HepG2 (cell line): ENCODE measurements around the gene FXYD4. TPM values are rescaled to one million over a fixed set of nuclear protein-coding genes. Genes with fewer than 3 reads are reported as not detected.

Experiments used
- ATF2 ChIP-seq: sonication (generic); formaldehyde crosslinking; IDR thresholded peaks from 2 replicates; pipeline ENCODE4 v1.4.0; 2020; ENCODE audit warnings: missing genetic modification reagents
- BRD4 ChIP-seq: sonication (generic); formaldehyde crosslinking; IDR thresholded peaks from 2 replicates; pipeline ENCODE4 v1.4.0; 2020; ENCODE audit warnings: missing genetic modification reagents
- CEBPB ChIP-seq: IDR thresholded peaks from 2 replicates; pipeline ENCODE4 v1.6.1; 2011; ENCODE audit warnings: low read depth, low read length, improper control_type of control experiment, borderline replicate concordance
- ETV5 ChIP-seq: IDR thresholded peaks from 2 replicates; pipeline ENCODE4 v1.6.1; 2018; ENCODE audit warnings: missing biosample characterization, missing genetic modification reagents, inconsistent platforms, borderline replicate concordance
- FOXA3 ChIP-seq: IDR thresholded peaks from 2 replicates; pipeline ENCODE4 v1.6.1; 2016; ENCODE audit warnings: missing genetic modification reagents, missing compliant biosample characterization
- KDM2A ChIP-seq: sonication (generic); formaldehyde crosslinking; IDR thresholded peaks from 2 replicates; pipeline ENCODE4 v1.4.0; 2020; ENCODE audit warnings: low read depth, missing genetic modification reagents, borderline replicate concordance
- MIXL1 ChIP-seq: IDR thresholded peaks from 2 replicates; pipeline ENCODE4 v1.6.1; 2016
- MXD1 ChIP-seq: sonication (generic); formaldehyde crosslinking; IDR thresholded peaks from 2 replicates; pipeline ENCODE4 v1.4.0; 2020; ENCODE audit warnings: mild to moderate bottlenecking, missing genetic modification reagents
- MXD4 ChIP-seq: IDR thresholded peaks from 2 replicates; pipeline ENCODE4 v1.6.1; 2016; ENCODE audit warnings: mild to moderate bottlenecking, missing biosample characterization, missing genetic modification reagents
- NCOR1 ChIP-seq: fragments of 200-600 bp; sonication (generic); IDR thresholded peaks from 2 replicates; pipeline ENCODE4 v1.7.0; 2017; ENCODE audit warnings: antibody characterized with exemption, low read length, borderline replicate concordance
- NFIC ChIP-seq: IDR thresholded peaks from 2 replicates; pipeline ENCODE4 v1.6.1; 2012; ENCODE audit warnings: mild to moderate bottlenecking, low read length, inconsistent platforms
- NR2F6 ChIP-seq, 2 experiments: IDR thresholded peaks; 2 replicates each; pipeline ENCODE4 v1.6.1; 2016; ENCODE audit warnings: antibody characterized with exemption in 1 of 2, mild to moderate bottlenecking in 1 of 2
- RARA ChIP-seq: IDR thresholded peaks from 2 replicates; pipeline ENCODE4 v1.6.1; 2016; ENCODE audit warnings: missing genetic modification reagents, missing compliant biosample characterization
- SSRP1 ChIP-seq: IDR thresholded peaks from 2 replicates; pipeline ENCODE4 v1.6.1; 2016; ENCODE audit warnings: control low read depth
- ZFY ChIP-seq: sonication (generic); formaldehyde crosslinking; IDR thresholded peaks from 2 replicates; pipeline ENCODE4 v1.4.0; 2020; ENCODE audit warnings: missing genetic modification reagents
- ZNF33B ChIP-seq: sonication (generic); formaldehyde crosslinking; IDR thresholded peaks from 2 replicates; pipeline ENCODE4 v1.5.1; 2020; ENCODE audit warnings: mild to moderate bottlenecking, missing genetic modification reagents
- ZNF800 ChIP-seq: sonication (generic); formaldehyde crosslinking; IDR thresholded peaks from 2 replicates; pipeline ENCODE4 v1.4.0; 2020; ENCODE audit warnings: missing genetic modification reagents
- polyA plus RNA-seq, 8 experiments: library from polyadenylated mRNA; depleted of rRNA in 3 of 8; stranded (reverse) in 7 of 8; unstranded in 1 of 8; fragments of >200 nt; fragmentation: Illumina TruSeq in 4 of 8; extraction: Trizol in 4 of 8; gene quantifications; 2 replicates each; pipeline versions ENCODE4 v1.2.1 to v1.2.3, GENCODE V29; 2011 to 2016; ENCODE audit warnings: low read depth in 4 of 8, missing spikeins in 1 of 8, mixed read lengths in 1 of 8; ENCODE audit not compliant: insufficient read depth in 1 of 8
- total RNA-seq, 5 experiments: library from RNA; depleted of rRNA; stranded (reverse); fragments of >200 nt; fragmentation: Illumina TruSeq; extraction: Trizol; gene quantifications; 2 replicates each; pipeline ENCODE4 v1.2.3, GENCODE V29; 2016; ENCODE audit warnings: low read depth in 1 of 5
- TF ChIP-seq, protein P1 (sequence below): sonication (generic); formaldehyde crosslinking; IDR thresholded peaks from 2 replicates; pipeline ENCODE4 v1.4.0; 2020; ENCODE audit warnings: missing genetic modification reagents
- TF ChIP-seq, protein P2 (sequence below): IDR thresholded peaks from 2 replicates; pipeline ENCODE4 v1.6.1; 2016; ENCODE audit warnings: low read depth, control low read depth

The FXYD4 gene
- total and polyA plus RNA-seq, 2 of the 13 experiments (the other 11 are each of a cell fraction or from before 2014, with no cell fraction given), result not detected

- TF ChIP-seq NFIC, result 0 out of 2 replicates have a peak, but pooled peaks have one; percentile 39
- peak; percentile 48; the same call in 1 of the 2 replicates for TF ChIP-seq RARA (CRISPR knock-in tag)
- no peak for TF ChIP-seq ZNF800 (CRISPR knock-in tag)
- TF ChIP-seq, protein P1, sequence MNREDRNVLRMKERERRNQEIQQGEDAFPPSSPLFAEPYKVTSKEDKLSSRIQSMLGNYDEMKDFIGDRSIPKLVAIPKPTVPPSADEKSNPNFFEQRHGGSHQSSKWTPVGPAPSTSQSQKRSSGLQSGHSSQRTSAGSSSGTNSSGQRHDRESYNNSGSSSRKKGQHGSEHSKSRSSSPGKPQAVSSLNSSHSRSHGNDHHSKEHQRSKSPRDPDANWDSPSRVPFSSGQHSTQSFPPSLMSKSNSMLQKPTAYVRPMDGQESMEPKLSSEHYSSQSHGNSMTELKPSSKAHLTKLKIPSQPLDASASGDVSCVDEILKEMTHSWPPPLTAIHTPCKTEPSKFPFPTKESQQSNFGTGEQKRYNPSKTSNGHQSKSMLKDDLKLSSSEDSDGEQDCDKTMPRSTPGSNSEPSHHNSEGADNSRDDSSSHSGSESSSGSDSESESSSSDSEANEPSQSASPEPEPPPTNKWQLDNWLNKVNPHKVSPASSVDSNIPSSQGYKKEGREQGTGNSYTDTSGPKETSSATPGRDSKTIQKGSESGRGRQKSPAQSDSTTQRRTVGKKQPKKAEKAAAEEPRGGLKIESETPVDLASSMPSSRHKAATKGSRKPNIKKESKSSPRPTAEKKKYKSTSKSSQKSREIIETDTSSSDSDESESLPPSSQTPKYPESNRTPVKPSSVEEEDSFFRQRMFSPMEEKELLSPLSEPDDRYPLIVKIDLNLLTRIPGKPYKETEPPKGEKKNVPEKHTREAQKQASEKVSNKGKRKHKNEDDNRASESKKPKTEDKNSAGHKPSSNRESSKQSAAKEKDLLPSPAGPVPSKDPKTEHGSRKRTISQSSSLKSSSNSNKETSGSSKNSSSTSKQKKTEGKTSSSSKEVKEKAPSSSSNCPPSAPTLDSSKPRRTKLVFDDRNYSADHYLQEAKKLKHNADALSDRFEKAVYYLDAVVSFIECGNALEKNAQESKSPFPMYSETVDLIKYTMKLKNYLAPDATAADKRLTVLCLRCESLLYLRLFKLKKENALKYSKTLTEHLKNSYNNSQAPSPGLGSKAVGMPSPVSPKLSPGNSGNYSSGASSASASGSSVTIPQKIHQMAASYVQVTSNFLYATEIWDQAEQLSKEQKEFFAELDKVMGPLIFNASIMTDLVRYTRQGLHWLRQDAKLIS, result peak; percentile 76; the same call in 1 of the 2 replicates
- 0 out of 2 replicates have a peak, but pooled peaks have one; percentile 10 for TF ChIP-seq NCOR1
- TF ChIP-seq, protein P2, sequence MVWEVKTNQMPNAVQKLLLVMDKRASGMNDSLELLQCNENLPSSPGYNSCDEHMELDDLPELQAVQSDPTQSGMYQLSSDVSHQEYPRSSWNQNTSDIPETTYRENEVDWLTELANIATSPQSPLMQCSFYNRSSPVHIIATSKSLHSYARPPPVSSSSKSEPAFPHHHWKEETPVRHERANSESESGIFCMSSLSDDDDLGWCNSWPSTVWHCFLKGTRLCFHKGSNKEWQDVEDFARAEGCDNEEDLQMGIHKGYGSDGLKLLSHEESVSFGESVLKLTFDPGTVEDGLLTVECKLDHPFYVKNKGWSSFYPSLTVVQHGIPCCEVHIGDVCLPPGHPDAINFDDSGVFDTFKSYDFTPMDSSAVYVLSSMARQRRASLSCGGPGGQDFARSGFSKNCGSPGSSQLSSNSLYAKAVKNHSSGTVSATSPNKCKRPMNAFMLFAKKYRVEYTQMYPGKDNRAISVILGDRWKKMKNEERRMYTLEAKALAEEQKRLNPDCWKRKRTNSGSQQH, result 0 out of 2 replicates have a peak, but pooled peaks have one; percentile 70
- TF ChIP-seq KDM2A, result peak; percentile 36; the same call in 1 of the 2 replicates
- peak; percentile 41; the same call in 1 of the 2 replicates for TF ChIP-seq NR2F6 (IDR thresholded peaks at IDR 0.05)
- 0 out of 2 replicates have a peak, but pooled peaks have one; percentile 41 for TF ChIP-seq NR2F6 (CRISPR knock-in tag; IDR thresholded peaks at IDR 0.05)
- TF ChIP-seq FOXA3 (CRISPR knock-in tag), result peak; percentile 17; the same call in 1 of the 2 replicates
- TF ChIP-seq MXD4 (CRISPR knock-in tag), result no peak
- TF ChIP-seq MIXL1 (CRISPR knock-in tag), result peak; percentile 50; the same call in 1 of the 2 replicates
- TF ChIP-seq BRD4, result no peak
- peak; percentile 98 for TF ChIP-seq CEBPB
- TF ChIP-seq ZNF33B, result no peak
- TF ChIP-seq ZFY, result 0 out of 2 replicates have a peak, but pooled peaks have one; percentile 41
- TF ChIP-seq ETV5, result peak; percentile 36; the same call in 1 of the 2 replicates
- TF ChIP-seq SSRP1 (CRISPR knock-in tag), result 0 out of 2 replicates have a peak, but pooled peaks have one; percentile 34
- peak; percentile 82; the same call in 1 of the 2 replicates for TF ChIP-seq ATF2 (CRISPR knock-in tag)
- TF ChIP-seq MXD1 (CRISPR knock-in tag), result no peak
These were observed 28.2 kb downstream of the FXYD4 start (continued) for GRCh38 chr10:43399320-43400310.
